Dermis blood vessel endothelial cell (primary cell): ENCODE measurements around the gene ZNF22. TPM values are rescaled to one million over a fixed set of nuclear protein-coding genes. Genes with fewer than 3 reads are reported as not detected.
A peak's percentile ranks its signal among the peaks of the same experiment; 100 is the strongest.

Source experiments
- DNase-seq: peaks from one replicate; pipeline ENCODE4 v3.0.0; 2010
- total RNA-seq: library from RNA; depleted of rRNA; stranded (reverse); fragments of >200 nt; gene quantifications from 2 replicates; pipeline ENCODE4 v1.2.3, GENCODE V29; 2014

Gene ZNF22
- total RNA-seq, 1 donor from 2014 or later: 53.6 TPM

DNA sequence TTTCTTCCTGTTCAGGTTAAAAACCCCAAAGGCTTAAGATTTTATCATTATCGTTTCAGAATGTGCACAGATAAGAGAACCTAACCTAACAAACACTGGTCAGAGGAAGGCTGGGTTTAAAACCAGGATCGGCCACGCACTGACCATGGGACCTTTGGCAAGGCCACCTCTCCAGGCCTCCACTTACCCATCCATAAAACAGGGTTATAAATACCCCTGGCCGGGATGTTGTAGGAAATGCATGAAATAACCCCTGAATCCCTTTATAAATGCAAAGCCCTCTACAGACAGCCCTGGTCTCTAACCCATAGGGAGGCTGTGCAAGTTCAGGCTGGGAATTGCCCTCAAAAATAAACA is 22.5 kb upstream of the ZNF22 start:
- DNase-seq: no peak

DNA sequence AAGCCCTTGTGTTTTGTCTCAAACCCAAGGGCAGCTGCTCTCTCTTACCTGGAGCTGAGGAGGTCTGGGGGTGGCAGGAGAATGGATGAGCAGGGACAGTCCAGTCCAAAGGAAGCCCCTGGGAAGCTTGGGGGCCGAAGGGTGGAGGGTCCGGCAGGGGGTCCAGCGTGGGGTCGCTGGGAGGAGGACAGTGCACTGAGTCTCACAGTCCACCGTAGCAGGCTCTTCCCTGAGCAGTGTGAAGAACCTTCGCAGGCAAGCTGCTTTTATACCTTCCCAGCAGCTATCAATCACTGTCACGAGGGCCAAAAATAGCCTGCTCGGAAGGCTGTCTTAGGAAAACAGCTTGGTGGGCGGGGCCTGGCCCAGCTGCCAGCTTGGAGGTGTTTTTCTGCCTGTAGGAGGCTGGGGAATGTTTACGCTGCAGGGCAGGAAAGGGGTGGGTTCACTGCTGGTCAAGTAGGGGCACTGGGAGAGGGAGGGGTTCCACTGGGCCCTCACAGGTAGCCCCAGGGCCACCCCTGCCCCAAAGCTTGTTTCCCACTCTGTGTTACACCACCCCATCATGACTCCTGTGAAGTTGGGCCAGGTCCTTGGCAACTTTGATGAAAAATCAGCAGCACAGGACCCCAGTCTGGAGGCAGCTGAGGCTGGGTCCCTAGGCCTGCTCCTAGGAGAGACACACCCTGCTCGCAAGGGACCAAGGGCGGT is 22.0 kb upstream of the ZNF22 start, which contains the start of gene DEPP1:
TSS of gene DEPP1 (minus strand) at position 240 of the 711 bp plus-strand sequence. CDS start 779 bp downstream, outside the sequence.
- peak; percentile 99 for DNase-seq

DNA sequence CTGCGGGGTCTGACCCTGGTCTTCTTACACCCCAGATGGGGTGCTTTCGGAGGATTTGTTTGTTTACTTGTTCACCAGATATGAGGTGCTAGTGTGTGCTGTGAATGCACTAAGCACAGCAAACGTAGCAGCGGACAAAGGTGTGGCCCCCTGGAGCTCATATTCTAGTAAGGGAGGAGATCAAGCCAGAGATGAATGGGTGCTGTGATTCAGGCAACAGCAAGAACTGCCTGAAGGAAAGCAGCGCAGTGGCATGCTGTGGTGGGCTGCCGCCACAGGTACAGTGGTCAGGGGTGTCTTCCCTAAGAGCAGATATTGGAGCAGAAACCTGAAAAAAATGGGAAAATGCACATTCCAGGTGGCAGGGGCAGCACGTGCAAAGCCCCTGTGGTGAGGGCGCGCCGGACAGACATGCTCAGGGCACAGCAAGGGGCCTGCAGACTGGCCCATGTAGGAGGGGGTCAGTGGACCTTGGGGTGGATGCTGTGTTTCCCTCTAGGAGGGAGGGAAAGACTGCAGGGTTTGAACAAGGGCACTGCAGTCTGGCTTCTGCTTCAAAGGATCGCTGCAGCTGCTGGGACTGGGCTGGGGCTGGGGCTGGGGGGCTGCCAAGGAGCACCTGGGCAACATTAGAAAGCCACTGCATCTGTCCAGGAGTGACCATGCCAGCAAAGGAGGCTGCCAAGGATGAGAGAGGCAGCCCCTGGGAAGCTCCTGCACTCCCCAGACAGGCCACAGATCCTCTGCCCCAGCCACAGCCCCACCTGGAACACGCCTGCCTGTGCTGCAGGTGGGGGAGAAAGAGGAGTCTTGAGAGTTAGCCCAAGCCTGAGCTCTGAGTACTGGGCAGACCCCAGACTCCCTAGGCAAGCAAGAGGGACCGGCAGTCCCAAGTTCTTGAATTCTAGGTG is 21.2 kb upstream of the ZNF22 start:
- no peak for DNase-seq

DNA sequence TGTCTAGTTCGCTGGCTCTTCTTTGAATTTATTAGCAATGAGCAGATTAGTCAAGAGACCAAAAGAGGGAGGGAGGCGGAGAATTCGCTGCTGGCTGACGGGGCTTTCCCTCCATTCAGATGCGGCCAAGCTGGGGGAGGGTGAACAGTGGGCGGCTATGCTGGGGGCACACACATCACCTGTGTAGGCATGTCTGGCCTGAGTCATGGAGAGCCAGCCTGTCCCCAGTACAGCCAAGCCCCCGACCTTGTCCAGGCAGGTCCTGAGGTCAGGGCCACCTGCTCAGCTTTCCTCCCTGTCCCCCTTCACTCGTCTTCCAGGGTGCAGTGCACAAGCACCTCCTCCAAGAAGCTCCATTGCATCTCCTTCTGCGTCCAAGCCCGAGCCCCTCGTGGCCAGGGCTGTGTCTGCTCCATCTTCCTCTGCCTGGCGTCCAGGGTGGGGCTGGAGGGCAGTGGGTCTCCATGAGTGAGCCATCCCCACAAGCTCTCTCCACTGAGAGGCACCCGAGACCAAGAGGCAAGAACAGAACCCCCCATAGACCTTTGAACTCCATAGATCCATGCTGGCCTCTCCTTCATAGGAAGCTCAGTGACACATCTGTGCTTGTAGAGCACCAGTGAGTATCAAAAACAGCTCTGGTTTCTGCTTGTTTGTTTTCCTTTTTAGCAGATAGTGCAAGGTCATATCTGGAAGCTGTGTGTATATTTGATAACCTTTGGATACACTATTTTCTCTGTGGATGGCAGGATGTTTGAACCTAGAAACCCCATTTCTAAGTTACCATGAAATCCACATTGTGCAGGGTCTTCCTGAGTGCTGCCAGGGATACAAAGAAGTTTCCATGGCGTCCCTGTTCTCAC is 20.2 kb upstream of the ZNF22 start:
- DNase-seq: peak; percentile 50

DNA sequence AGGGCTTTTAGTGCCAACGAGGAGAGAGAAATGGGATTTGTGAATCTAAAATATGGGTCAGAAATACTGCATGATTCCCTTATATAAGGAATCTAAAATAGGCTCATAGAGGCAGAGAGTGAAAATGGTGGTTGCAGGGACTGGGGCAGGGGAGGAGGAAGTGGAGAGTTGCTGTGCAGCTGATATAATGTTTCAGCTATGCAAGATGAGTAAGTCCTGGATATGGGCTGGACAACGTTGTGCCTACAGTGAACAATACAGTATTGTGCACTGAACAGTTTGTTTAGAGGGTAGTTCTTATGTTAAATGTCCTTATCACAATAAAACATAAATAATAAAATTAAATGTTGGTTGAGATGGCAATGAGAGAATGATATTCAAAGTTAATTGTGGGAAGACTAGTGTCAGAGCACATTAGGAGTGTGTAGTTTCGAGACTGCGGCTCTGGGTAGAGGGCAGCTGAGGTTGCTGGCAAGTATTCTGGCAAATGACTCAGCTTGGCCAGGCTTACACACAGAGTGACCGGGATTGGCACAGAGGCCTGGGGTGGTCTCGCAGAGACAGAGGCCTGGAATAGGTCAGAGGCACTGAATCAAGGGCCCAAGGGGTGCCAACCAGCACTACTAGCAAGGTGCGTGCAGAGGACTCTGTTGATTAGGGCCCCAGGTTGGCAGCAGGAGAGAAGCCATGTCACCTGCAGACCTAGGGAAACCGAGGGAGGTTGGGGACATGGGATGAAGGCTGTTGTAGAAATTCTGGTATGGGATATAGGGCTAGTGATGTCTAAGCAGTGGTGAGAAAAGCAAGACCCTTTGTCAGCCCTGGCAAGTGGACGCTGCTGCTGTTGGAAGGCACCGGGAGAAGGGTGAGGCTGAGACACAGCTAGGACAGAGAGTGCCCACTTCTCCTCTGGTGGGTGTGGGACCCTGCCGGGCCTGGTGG is 19.3 kb upstream of the ZNF22 start:
- peak; percentile 93 for DNase-seq

DNA sequence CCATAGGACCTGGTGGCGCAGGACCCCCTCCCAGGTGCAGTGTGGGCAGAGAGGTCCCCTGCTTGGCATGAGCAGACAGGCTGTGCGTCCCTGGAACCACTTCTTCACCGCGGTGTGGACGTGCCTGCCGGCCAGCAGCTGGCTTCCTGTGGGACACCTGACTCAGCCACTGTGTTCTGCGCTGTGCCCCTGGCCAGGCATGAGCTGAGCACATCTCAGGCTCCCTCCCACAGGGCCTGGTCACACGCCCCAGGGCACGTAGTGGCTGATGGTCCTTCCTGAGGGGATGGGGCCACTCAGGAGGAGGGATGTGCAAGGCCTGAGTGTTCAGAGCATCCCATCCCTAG is 18.6 kb upstream of the ZNF22 start:
- DNase-seq: peak; percentile 91

DNA sequence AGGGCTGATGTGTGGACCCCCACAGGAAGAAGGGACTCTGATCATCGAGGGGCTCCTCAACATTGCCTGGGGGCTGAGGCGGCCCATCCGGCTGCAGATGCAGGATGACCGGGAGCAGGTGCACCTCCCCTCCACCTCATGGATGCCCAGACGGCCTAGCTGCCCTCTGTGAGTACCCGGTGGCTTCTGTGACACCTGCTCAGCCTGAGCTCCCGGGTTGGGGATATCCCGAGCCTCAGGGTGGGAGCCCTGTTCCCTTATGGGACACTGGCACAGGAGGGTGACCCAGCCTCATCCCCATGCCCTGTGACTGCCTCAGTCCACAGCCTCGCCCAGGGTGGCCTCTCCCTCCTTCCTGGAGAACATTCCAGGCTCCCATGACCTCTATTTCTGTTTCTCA is 18.2 kb upstream of the ZNF22 start:
- DNase-seq: no peak

DNA sequence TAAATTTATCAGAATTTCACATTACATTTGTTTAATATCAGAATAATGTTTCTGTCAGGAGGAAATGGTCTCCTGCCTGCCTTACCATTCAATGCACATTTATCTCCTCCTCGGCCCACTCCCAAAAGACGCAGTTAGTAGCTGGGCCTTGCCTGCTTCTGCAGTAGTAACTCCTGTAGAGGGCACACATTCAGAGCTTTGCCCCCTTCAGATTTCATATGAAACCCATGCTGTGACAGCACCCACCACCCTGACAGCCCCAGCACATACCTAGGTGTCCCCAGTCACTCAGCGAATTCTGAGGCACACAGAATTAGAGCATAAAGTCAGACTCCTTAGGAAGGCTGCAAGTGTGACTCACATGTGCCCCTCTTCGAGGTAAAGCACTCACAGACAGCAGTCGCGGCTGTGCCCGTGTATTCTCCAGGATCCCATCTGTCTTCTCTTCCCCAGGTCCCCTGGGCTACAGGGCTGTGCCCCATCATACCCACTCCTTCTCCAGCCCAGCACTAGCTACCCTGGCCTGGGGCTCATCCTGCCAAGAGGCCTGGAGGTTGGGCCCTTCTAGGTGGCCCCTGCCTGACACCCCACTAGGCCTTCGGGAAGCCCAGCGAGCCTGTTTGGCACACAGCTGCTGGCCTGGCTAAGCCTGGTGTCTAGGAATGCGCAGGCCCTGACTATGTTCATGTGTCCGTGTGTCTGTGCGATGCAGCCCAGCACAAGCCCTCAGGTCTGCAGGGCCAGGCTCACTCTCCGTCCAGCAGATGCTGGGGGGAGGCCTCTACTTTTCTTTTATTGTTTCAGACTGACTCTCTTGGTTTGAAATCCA is 17.4 kb upstream of the ZNF22 start:
- DNase-seq: no peak

DNA sequence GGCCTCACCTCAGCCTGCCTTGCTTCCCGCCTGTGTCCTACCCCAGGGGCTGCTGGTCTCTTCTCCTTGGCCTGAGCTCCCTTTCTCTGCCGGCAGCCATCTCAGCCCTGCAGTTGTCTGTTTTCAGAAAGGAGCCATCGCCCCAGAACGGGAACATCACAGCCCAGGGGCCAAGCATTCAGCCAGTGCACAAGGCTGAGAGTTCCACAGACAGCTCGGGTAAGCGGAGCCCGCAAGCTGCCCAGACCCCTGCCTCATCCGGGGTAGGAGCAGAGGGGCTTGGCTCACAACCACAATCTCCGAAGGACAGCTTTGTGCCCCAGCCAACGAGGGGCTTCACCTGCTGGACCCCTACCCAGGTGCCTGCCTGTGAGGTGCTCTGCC is 16.8 kb upstream of the ZNF22 start:
- DNase-seq: no peak

DNA sequence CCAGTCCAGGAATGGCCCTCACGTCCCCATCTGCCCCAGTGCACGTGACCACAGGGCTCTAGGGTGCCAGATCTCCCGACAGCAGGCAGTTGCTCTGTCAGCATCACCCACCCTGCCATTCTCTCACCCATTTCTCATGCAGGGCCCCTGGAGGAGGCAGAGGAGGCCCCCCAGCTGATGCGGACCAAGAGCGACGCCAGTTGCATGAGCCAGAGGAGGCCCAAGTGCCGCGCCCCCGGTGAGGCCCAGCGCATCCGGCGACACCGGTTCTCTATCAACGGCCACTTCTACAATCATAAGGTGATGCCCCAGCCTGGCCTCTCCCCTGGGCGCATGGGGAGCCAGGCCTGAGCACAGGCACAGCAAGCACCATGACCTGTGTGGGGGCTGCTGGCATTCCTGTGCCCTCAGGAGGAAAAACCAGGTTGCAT is 16.0 kb upstream of the ZNF22 start:
- DNase-seq: no peak

DNA sequence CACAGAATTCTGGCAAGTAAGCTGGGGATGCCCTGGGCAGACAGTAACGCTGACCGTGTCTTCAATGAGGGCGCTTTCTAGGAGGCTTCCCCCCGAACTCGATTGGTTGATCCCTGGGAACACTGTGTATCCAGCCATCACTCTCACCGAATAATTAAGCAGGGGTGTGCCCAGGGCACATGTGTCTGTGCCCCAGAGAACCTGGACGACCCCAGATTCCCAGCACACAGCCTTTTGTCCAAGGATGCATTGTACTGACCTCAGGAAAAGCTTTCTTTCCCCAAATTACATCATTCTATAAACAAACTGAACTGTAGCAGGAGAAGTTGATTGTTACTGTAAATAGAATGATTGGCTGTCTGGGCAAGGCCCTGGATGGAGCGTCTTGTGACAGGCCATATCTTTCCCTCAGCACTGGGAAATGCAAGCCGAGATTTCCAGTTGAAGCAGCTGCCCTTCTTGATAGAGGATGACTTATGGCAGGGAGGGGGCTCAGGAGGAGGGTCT is 15.5 kb upstream of the ZNF22 start:
- peak; percentile 94 for DNase-seq

DNA sequence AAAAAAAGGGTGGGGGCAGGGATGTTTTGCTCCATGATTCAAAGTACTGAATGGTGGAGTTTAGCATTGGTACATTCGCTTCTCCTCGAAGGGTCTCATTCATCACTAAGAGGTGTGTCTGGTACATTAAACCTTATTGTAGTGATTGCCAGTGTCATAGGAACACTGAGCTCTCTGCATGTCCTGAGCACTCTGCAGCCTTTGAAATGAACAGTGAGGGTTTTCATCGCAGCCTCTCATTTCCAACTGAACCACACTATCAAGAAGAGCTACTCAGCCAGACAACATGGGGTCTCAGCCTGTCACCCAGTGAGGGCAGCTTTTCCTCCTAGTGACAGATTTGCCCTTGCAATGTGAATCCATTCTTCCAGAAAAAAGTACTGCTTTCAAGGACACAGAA is 14.5 kb upstream of the ZNF22 start:
- no peak for DNase-seq

DNA sequence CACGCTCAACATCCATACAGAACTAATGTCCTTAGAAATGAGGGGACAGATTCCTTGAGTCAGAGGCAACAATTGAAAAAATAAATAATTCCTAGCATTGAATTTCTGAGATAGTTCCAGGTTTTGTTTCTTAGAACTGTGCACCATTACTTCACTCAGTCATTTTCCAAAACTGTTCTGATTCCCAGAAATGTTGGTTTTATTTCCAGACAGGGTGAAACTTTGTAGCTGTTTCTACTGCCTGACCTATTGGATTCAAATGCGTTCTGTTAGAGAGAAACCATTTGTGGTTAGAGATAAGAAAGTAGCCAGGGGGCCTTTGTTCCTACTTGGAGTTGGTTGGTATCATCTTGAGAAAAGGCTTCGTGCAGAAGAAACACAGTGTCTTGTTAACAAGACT is 14.1 kb upstream of the ZNF22 start:
- no peak for DNase-seq

DNA sequence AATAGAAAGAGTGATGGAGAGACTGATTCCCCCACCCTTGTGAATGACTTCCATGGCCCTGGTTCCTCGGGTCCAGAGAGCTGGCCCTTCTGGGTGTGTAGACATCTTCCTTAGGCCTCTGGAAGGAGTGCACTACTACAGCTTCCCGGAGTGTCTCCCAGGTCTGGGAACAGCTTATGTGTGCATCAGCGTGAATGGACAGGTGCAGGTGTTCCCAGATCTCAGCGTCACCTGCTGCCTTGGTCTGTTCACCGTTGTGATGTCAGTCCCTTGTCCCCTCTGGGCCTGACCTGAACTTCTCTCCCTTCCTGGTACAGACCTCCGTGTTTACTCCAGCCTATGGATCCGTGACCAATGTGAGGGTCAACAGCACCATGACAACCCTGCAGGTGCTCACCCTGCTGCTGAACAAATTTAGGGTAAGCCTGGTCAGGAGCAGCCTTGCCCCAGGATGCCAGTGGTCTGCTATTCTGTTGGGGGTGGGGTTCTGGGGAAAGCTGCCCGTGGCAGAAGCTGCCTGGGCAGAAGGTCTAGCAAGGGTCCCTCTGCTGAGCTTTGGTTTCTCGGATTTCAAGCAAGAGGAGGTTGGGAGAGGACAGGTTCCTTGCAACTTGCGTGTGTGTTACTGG is 11.7 kb upstream of the ZNF22 start:
- DNase-seq: no peak

DNA sequence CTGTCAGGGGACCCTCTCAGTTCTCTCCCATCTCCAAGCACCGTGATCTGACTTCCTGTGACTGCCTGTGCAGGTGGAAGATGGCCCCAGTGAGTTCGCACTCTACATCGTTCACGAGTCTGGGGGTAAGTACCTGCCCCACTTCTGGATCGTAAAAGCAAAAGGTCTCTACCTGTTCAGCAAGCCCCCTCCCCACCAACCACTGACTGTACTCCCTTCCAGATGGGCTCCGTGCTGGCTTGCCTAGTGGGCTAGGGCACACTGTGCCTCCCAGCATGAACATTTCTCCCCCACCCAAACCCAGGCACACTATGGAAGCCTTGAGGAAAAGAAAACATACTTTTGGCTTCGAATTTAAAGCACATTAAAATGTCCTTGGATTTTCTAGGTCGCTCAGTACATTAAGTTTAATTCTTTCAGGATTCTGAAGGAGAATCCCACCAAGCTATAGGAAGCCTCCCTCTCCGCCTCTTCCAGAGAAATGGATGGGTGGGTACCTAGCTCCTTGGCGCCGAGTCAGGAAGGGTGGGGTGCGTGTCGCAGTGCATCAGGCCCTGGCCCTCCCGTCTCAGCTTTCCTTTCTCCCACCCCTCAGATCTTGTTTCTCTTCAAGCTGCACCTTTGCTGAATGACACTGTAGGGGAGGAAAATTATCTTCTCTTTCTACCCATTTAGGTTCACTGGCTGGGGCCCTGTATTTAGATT is 11.0 kb upstream of the ZNF22 start:
- DNase-seq: no peak

DNA sequence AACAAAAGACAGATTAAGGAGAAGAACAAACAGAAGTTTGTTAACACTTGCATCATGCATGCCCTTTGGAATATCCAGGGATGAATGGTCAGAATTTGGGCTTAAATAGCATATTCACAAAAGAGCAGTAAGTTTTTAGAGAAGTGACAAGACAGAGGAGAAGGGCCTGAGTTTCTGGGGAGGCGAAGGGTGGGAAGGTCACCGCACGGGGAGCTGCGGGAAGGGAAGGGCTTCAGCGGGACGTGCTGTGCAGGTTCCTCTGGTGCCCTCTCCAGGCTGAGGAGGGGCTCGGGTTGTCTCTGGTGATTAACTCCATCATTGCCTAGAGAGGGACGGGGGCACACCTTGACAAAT is 10.4 kb upstream of the ZNF22 start:
- DNase-seq: peak; percentile 63

DNA sequence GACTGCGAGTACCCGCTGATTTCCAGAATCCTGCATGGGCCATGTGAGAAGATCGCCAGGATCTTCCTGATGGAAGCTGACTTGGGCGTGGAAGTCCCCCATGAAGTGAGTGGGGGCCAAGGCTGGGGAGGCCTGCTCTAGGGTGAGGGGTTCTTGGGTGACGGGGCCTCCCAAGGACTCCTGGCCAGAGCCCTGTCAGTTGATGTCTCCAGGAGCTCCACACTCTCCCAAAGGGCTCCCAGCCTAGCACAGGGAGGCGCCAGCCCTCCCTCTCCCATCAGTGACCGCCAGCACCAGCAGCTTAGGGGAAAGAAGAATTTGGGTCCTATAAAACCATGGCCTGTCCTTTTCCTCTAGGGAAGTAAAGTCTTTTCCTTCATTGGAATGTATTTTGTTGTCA is 9.8 kb upstream of the ZNF22 start:
- DNase-seq: no peak

DNA sequence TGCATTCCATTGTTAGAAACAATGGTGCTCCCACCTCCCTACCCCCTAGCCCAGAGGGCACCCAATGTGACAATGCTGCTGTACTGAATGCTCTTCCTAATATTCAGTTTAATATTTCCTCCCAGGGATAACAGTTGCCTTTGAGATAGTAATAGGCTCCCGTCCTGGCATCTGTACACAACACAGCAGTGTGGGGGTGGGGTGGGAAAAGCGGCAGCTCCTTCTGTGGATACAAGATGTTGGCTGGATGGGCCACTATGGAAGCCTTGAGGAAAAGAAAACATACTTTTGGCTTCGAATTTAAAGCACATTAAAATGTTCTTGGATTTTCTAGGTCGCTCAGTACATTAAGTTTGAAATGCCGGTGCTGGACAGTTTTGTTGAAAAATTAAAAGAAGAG is 9.2 kb upstream of the ZNF22 start:
- peak; percentile 42 for DNase-seq

DNA sequence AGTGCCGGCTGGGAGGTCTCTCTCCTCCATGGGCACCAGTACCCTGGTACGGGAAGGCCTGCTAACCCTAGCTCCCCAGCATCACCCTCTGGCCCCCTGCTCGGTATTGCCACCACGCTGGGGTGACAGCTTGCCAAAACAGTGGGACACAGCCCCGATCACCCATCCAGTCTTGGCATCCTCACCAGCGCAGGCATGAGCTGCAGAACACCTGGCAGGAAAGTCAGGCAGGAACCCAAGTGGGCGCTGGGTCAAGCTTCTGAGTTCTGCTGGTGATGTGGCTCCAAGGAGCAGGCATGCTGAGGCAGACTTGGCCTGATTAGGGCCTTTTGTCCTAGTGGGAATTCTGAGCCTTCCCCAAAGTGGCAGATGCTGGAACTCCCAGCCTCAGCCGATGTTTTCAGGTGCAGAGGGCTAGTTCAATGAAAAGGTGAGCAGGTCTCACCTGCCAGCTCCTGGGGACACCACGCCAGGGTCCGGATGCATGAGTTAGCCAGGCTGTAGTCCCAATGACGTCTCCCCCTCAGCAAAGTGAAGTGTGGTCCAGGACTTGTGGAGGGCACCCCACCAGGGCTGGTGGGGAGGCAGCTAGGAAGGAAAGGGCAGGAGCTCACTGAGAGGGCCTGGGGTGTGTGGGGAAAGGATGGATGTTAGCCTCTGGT is 8.5 kb upstream of the ZNF22 start:
- DNase-seq: no peak
